ENCODE results near the gene SH2D3A. TPM values are rescaled to one million over a fixed set of nuclear protein-coding genes. Genes with fewer than 3 reads are reported as not detected.

The SH2D3A gene
- polyA plus RNA-seq, 2 donors: 29.6 to 48.7 TPM

DNA sequence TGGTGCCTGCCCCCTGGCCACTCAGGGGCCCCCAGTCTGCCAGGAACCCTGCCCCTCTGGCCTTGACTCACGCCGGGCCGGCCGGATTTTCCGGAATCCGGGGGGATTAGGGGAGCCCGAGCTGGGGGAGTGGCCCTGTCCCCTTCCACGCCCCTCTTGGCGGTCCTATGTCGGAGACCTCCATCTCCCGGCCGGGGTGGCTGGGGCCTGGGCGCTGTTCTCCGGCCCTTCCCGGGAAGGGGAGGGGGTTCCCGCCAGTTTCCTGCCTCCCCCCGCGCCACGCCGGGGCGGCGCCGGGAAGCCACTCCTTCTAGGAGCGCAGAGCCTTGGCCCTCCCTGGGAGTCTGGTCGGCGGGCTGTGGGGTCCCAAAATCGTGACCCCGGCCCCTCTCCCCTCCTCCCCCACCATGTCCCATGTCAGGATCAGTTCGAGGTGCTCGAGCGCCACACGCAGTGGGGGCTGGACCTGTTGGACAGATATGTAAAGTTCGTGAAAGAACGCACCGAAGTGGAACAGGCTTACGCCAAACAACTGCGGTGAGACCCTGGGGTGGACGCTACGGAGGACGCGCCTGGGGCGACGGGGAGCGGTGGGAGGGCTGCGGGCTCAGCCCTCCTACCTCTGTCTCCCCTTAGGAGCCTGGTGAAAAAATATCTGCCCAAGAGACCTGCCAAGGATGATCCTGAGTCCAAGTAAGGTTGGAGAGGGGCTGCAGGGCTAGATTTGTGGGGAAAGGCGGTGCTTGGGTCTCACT is 26.5 kb downstream of the SH2D3A start:
- WGBS, 2 donors: 3% methylated on average over 35 to 46 of the region's 46 CpGs
- H3K4me1 ChIP-seq (ENCODE audit: control insufficient read depth in 2 of 2, insufficient read depth in 2 of 2, low read length in 1 of 2): peaks cover 0 to 11% of the 10 kb centered on the region in 2 donors

GRCh38 chr19:6739883-6740588 is 27.2 kb downstream of the SH2D3A start:
- 0 to 1% methylated on average over 31 to 34 of the region's 34 CpGs for WGBS, 2 donors
- Histone ChIP-seq H3K36me3 (ENCODE audit: control insufficient read depth in 2 of 2, insufficient read depth in 2 of 2, low read length in 1 of 2) (peaks cover 5 to 15% of the 10 kb centered on the region in 2 donors), H3K27me3 (ENCODE audit: control insufficient read depth in 1 of 2, insufficient read depth in 2 of 2, low read length in 2 of 2) (no peaks in the 10 kb centered on the region), H3K27ac (ENCODE audit: low read depth in 2 of 2, low read length in 1 of 2) (peak overlapping the region; percentile 90 to 97), H3K4me1 (ENCODE audit: control insufficient read depth in 2 of 2, insufficient read depth in 2 of 2, low read length in 1 of 2) (peaks cover 0 to 11% of the 10 kb centered on the region in 2 donors), H3K9me3 (ENCODE audit: control insufficient read depth in 2 of 2, insufficient read depth in 1 of 2, low read depth in 1 of 2, low read length in 1 of 2) (no peaks in the 10 kb centered on the region), H3K4me3 (ENCODE audit: low read depth in 1 of 2, low read length in 2 of 2) (peak overlapping the region; percentile 85 to 89)

More for the DNA sequence above, 26.5 kb downstream of the SH2D3A start:
- peak overlapping the region; percentile 90 to 97 for H3K27ac ChIP-seq (ENCODE audit: low read depth in 2 of 2, low read length in 1 of 2)
- peaks cover 5 to 19% of the 10 kb centered on the region in 2 donors for H3K36me3 ChIP-seq (ENCODE audit: control insufficient read depth in 2 of 2, insufficient read depth in 2 of 2, low read length in 1 of 2)
- H3K27me3 ChIP-seq (ENCODE audit: control insufficient read depth in 1 of 2, insufficient read depth in 2 of 2, low read length in 2 of 2): no peaks in the 10 kb centered on the region
- peak overlapping the region; percentile 85 to 89 for H3K4me3 ChIP-seq (ENCODE audit: low read depth in 1 of 2, low read length in 2 of 2)
- H3K9me3 ChIP-seq (ENCODE audit: control insufficient read depth in 2 of 2, insufficient read depth in 1 of 2, low read depth in 1 of 2, low read length in 1 of 2): no peaks in the 10 kb centered on the region

- WGBS, 2 donors: 0% methylated on average over 11 to 44 of the region's 47 CpGs
- H3K27ac ChIP-seq (ENCODE audit: low read depth in 2 of 2, low read length in 1 of 2): peak within 1 kb of the TSS; percentile 92 to 99
- H3K9me3 ChIP-seq (ENCODE audit: control insufficient read depth in 2 of 2, insufficient read depth in 1 of 2, low read depth in 1 of 2, low read length in 1 of 2): no peaks in the 10 kb centered on the region
- peaks cover 5 to 12% of the 10 kb centered on the region in 2 donors for H3K36me3 ChIP-seq (ENCODE audit: control insufficient read depth in 2 of 2, insufficient read depth in 2 of 2, low read length in 1 of 2)
- peak within 1 kb of the TSS; percentile 85 to 89 for H3K4me3 ChIP-seq (ENCODE audit: low read depth in 1 of 2, low read length in 2 of 2)
- no peaks in the 10 kb centered on the region for H3K27me3 ChIP-seq (ENCODE audit: control insufficient read depth in 1 of 2, insufficient read depth in 2 of 2, low read length in 2 of 2)
- peaks cover 0 to 7% of the 10 kb centered on the region in 2 donors for H3K4me1 ChIP-seq (ENCODE audit: control insufficient read depth in 2 of 2, insufficient read depth in 2 of 2, low read length in 1 of 2)
Measured at GRCh38 chr19:6739390-6739882, 27.8 kb downstream of the SH2D3A start, which contains the start of gene TRIP10. TRIP10 (plus strand) TSS chr19:6739680; CDS start chr19:6739762, 82 bp downstream.

DNA sequence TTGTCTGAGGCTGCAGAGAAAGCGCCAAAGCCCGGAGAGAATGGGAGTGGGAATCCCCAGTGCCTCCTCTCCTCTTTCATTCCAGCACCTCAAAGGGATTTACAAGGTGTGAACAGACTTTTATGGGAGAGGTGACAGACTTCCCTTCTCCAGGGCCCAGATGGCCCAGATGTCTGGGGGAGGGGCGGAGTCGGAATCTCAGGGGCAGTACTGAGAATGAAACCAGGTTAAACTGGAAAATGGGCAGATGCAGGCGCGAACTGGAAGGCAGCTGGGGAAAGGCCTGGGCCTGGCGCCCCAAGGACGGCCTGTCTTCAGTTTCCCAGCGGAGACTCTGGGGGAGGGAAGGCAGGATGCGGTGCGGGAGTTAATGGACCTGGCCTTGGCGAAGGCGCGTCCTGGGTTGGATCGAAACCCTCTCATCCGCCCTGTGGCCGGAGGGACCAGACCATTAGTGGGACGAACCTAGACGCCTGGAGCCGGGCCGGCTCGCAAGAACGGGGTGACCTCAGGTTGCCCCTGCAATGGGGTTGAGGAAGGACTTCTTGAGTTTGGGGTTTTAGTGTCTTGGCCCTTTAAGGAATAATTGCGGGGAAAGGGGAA is 28.3 kb downstream of the SH2D3A start:
- WGBS, 2 donors: 12 to 15% methylated on average over 24 of the region's 24 CpGs
- peak overlapping the region; percentile 92 to 99 for H3K27ac ChIP-seq (ENCODE audit: low read depth in 2 of 2, low read length in 1 of 2)

GRCh38 chr19:6737873-6738786 is 29.1 kb downstream of the SH2D3A start:
- Histone ChIP-seq H3K9me3 (ENCODE audit: control insufficient read depth in 2 of 2, insufficient read depth in 1 of 2, low read depth in 1 of 2, low read length in 1 of 2) (no peaks in the 10 kb centered on the region), H3K27me3 (ENCODE audit: control insufficient read depth in 1 of 2, insufficient read depth in 2 of 2, low read length in 2 of 2) (no peaks in the 10 kb centered on the region), H3K36me3 (ENCODE audit: control insufficient read depth in 2 of 2, insufficient read depth in 2 of 2, low read length in 1 of 2) (peaks cover 0 to 11% of the 10 kb centered on the region in 2 donors), H3K4me3 (ENCODE audit: low read depth in 1 of 2, low read length in 2 of 2) (peak overlapping the region; percentile 40 to 89), H3K4me1 (ENCODE audit: control insufficient read depth in 2 of 2, insufficient read depth in 2 of 2, low read length in 1 of 2) (peaks cover 0 to 3% of the 10 kb centered on the region in 2 donors), H3K27ac (ENCODE audit: low read depth in 2 of 2, low read length in 1 of 2) (peak overlapping the region; percentile 92 to 99)
- WGBS, 2 donors: 8 to 13% methylated on average over 13 of the region's 13 CpGs

More for the DNA sequence above, 28.3 kb downstream of the SH2D3A start:
- Histone ChIP-seq H3K4me3 (ENCODE audit: low read depth in 1 of 2, low read length in 2 of 2) (peak overlapping the region; percentile 40 to 89), H3K9me3 (ENCODE audit: control insufficient read depth in 2 of 2, insufficient read depth in 1 of 2, low read depth in 1 of 2, low read length in 1 of 2) (no peaks in the 10 kb centered on the region), H3K4me1 (ENCODE audit: control insufficient read depth in 2 of 2, insufficient read depth in 2 of 2, low read length in 1 of 2) (peaks cover 0 to 3% of the 10 kb centered on the region in 2 donors), H3K36me3 (ENCODE audit: control insufficient read depth in 2 of 2, insufficient read depth in 2 of 2, low read length in 1 of 2) (peaks cover 0 to 11% of the 10 kb centered on the region in 2 donors), H3K27me3 (ENCODE audit: control insufficient read depth in 1 of 2, insufficient read depth in 2 of 2, low read length in 2 of 2) (no peaks in the 10 kb centered on the region)

DNA sequence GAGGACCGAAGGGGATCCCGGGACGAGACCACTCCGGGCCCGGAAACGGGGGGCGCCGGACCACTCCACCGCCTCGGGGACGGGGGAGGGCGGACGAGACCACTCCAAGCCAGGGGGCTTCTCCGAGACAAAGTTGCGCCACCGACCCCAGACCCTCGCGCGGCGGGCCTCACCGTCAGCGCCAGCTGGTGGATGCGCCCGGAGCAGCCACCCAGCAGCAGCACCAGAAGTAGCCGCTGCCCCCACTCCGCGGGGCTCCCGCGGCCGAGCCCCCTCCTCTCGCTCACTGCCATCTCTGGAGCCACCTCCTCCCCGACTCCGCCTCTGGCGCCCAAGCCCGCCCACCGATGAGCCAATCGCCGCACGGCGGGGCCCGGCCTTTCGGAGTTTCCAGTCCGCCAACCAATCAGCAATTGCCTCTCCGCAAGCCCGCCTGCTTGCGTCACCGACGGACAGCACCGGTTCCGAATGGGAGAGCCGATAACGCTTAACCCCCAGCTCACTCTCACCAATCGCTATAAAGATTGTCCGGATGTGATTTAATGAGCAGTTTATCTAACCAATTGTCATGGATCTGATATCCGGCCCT is 29.9 kb downstream of the SH2D3A start, which contains the start of gene GPR108:
GPR108 (minus strand) TSS at position 297 of the 589 bp plus-strand sequence; CDS start at position 293, 4 bp downstream.
- Histone ChIP-seq H3K27ac (ENCODE audit: low read depth in 2 of 2, low read length in 1 of 2) (peak within 1 kb of the TSS; percentile 92 to 99), H3K4me1 (ENCODE audit: control insufficient read depth in 2 of 2, insufficient read depth in 2 of 2, low read length in 1 of 2) (peaks cover 0 to 3% of the 10 kb centered on the region in 2 donors), H3K36me3 (ENCODE audit: control insufficient read depth in 2 of 2, insufficient read depth in 2 of 2, low read length in 1 of 2) (peaks cover 0 to 12% of the 10 kb centered on the region in 2 donors), H3K27me3 (ENCODE audit: control insufficient read depth in 1 of 2, insufficient read depth in 2 of 2, low read length in 2 of 2) (no peaks in the 10 kb centered on the region), H3K4me3 (ENCODE audit: low read depth in 1 of 2, low read length in 2 of 2) (peak within 1 kb of the TSS; percentile 83 to 89), H3K9me3 (ENCODE audit: control insufficient read depth in 2 of 2, insufficient read depth in 1 of 2, low read depth in 1 of 2, low read length in 1 of 2) (no peaks in the 10 kb centered on the region)
- WGBS, 2 donors: 0 to 1% methylated on average over 48 to 55 of the region's 55 CpGs

DNA sequence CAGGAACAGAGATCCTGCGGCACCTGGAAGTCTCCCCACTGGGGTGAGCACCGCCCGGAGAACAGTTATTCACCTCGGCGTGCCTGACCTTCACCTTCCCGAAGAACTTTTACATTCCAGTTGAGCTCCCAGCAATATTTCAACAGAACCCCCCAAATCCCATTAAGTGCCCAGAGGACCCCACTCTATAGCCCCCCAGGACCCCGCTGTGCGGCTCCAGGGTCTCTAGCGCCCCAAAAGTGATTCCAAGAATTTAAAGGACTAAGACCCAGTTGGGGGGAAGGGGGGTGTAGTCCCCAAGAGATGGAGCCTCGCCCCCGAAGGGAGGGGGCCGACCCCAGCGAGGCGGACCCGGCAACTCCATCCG is 30.3 kb downstream of the SH2D3A start:
- 0% methylated on average over 15 to 16 of the region's 16 CpGs for WGBS, 2 donors
- H3K4me1 ChIP-seq (ENCODE audit: control insufficient read depth in 2 of 2, insufficient read depth in 2 of 2, low read length in 1 of 2): peaks cover 0 to 3% of the 10 kb centered on the region in 2 donors
- peak overlapping the region; percentile 83 for H3K4me3 ChIP-seq (ENCODE audit: low read depth in 1 of 2, low read length in 2 of 2)
- no peaks in the 10 kb centered on the region for H3K27me3 ChIP-seq (ENCODE audit: control insufficient read depth in 1 of 2, insufficient read depth in 2 of 2, low read length in 2 of 2)
- peaks cover 3 to 17% of the 10 kb centered on the region in 2 donors for H3K36me3 ChIP-seq (ENCODE audit: control insufficient read depth in 2 of 2, insufficient read depth in 2 of 2, low read length in 1 of 2)
- H3K9me3 ChIP-seq (ENCODE audit: control insufficient read depth in 2 of 2, insufficient read depth in 1 of 2, low read depth in 1 of 2, low read length in 1 of 2): peaks cover 0 to 1% of the 10 kb centered on the region in 2 donors
- peak overlapping the region; percentile 74 to 92 for H3K27ac ChIP-seq (ENCODE audit: low read depth in 2 of 2, low read length in 1 of 2)

- peak overlapping the region; percentile 74 to 92 for H3K27ac ChIP-seq (ENCODE audit: low read depth in 2 of 2, low read length in 1 of 2)
- H3K4me1 ChIP-seq (ENCODE audit: control insufficient read depth in 2 of 2, insufficient read depth in 2 of 2, low read length in 1 of 2): peaks cover 0 to 3% of the 10 kb centered on the region in 2 donors
- no peaks in the 10 kb centered on the region for H3K27me3 ChIP-seq (ENCODE audit: control insufficient read depth in 1 of 2, insufficient read depth in 2 of 2, low read length in 2 of 2)
- peaks cover 0 to 3% of the 10 kb centered on the region in 2 donors for H3K9me3 ChIP-seq (ENCODE audit: control insufficient read depth in 2 of 2, insufficient read depth in 1 of 2, low read depth in 1 of 2, low read length in 1 of 2)
- peak overlapping the region; percentile 83 for H3K4me3 ChIP-seq (ENCODE audit: low read depth in 1 of 2, low read length in 2 of 2)
- 17 to 19% methylated on average over 25 of the region's 25 CpGs for WGBS, 2 donors
- peaks cover 5 to 20% of the 10 kb centered on the region in 2 donors for H3K36me3 ChIP-seq (ENCODE audit: control insufficient read depth in 2 of 2, insufficient read depth in 2 of 2, low read length in 1 of 2)
Measured at GRCh38 chr19:6736169-6736916, 30.9 kb downstream of the SH2D3A start.

Measured in esophagus (tissue), 2 donors.